DND-41 (cell line): ENCODE measurements around the gene DRC3.

Experiments
- ATAC-seq: fragments of 200-7000 bp; cut with Tn5 transposase; 3 replicates; pipeline ENCODE4 v1.9.1; 2021; ENCODE audit warnings: low read depth; ENCODE audit not compliant: insufficient read depth
- DNase-seq: peaks from one replicate; pipeline ENCODE4 v3.0.0-alpha.2; 2020
- H2AFZ ChIP-seq: 2 replicates; pipeline ENCODE4 v1.6.0; 2012; ENCODE audit warnings: low read depth, low read length
- H3K27ac ChIP-seq: 2 replicates; pipeline ENCODE4 v1.5.1; 2012; ENCODE audit warnings: low read length, inconsistent platforms
- H3K27me3 ChIP-seq: fragments of 200-600 bp; sonication (generic); 2 replicates; pipeline ENCODE4 v1.6.0; 2012; ENCODE audit warnings: low read length, mild to moderate bottlenecking, inconsistent platforms; ENCODE audit not compliant: insufficient read depth, poor library complexity
- H3K36me3 ChIP-seq: 2 replicates; pipeline ENCODE4 v1.5.1; 2012; ENCODE audit warnings: low read length, inconsistent platforms; ENCODE audit not compliant: insufficient read depth
- H3K4me1 ChIP-seq: 2 replicates; pipeline ENCODE4 v1.5.1; 2012; ENCODE audit warnings: mild to moderate bottlenecking, low read length; ENCODE audit not compliant: insufficient read depth
- H3K4me2 ChIP-seq: 2 replicates; pipeline ENCODE4 v1.6.0; 2012; ENCODE audit warnings: mild to moderate bottlenecking, moderate library complexity, low read length, inconsistent platforms; ENCODE audit not compliant: insufficient read depth
- H3K4me3 ChIP-seq, 2 experiments: fragments of 200-600 bp in 1 of 2; shearing (Covaris generic) in 1 of 2; 2 replicates each; pipeline ENCODE4 v1.5.1; 2012 to 2016; ENCODE audit warnings: inconsistent platforms in 2 of 2, low read length in 2 of 2, mild to moderate bottlenecking in 2 of 2, low read depth in 1 of 2, moderate library complexity in 1 of 2
- H3K79me2 ChIP-seq: 2 replicates; pipeline ENCODE4 v1.6.0; 2012; ENCODE audit warnings: low read length, inconsistent platforms; ENCODE audit not compliant: insufficient read depth
- H3K9ac ChIP-seq: 2 replicates; pipeline ENCODE4 v1.6.0; 2012; ENCODE audit warnings: low read depth, mild to moderate bottlenecking, inconsistent platforms, low read length, moderate library complexity
- H3K9me3 ChIP-seq: 2 replicates; pipeline ENCODE4 v1.5.1; 2012; ENCODE audit warnings: low read length, moderate library complexity, mild to moderate bottlenecking, inconsistent platforms; ENCODE audit not compliant: insufficient read depth, severe bottlenecking
- H4K20me1 ChIP-seq: 2 replicates; pipeline ENCODE4 v1.6.0; 2012; ENCODE audit warnings: low read length; ENCODE audit not compliant: insufficient read depth
- CTCF ChIP-seq: IDR thresholded peaks from 2 replicates; pipeline ENCODE4 v1.5.1; 2012; ENCODE audit warnings: borderline replicate concordance, low read length, moderate library complexity, mild to moderate bottlenecking; ENCODE audit not compliant: poor library complexity, severe bottlenecking; ENCODE audit errors: extremely low read depth
- EZH2 ChIP-seq: IDR thresholded peaks from 3 replicates; pipeline ENCODE4 v1.6.1; 2012; ENCODE audit warnings: borderline replicate concordance, low read depth, mild to moderate bottlenecking, moderate library complexity, low read length, inconsistent platforms; ENCODE audit not compliant: severe bottlenecking

The DRC3 gene

GRCh38 chr17:17950347-17950746 is 22.3 kb upstream of the DRC3 start:
- Histone ChIP-seq H3K9me3 (no peaks in the 10 kb centered on the region), H3K79me2 (no peaks in the 10 kb centered on the region), H3K4me3 (no peak overlapping the region), H3K9ac (no peak overlapping the region), H2AFZ (no peak overlapping the region), H3K27ac (no peak overlapping the region), H3K4me1 (no peaks in the 10 kb centered on the region), H3K4me2 (no peak overlapping the region), H3K27me3 (no peaks in the 10 kb centered on the region), H3K36me3 (no peaks in the 10 kb centered on the region), H4K20me1 (no peaks in the 10 kb centered on the region)
- TF ChIP-seq EZH2 (no peak), CTCF (no peak)
- DNase-seq, result no peak
- ATAC-seq, result no peak

GRCh38 chr17:17950806-17951205 is 21.9 kb upstream of the DRC3 start:
- TF ChIP-seq CTCF (peak; percentile 19), EZH2 (no peak)
- H2AFZ ChIP-seq, result no peak overlapping the region
- ATAC-seq, result no peak
- H3K9me3 ChIP-seq, result no peaks in the 10 kb centered on the region
- no peak overlapping the region for H3K9ac ChIP-seq
- H3K4me1 ChIP-seq, result no peaks in the 10 kb centered on the region
- H3K4me3 ChIP-seq, result no peak overlapping the region
- H3K79me2 ChIP-seq, result no peaks in the 10 kb centered on the region
- H4K20me1 ChIP-seq, result no peaks in the 10 kb centered on the region
- no peak overlapping the region for H3K4me2 ChIP-seq
- no peak overlapping the region for H3K27ac ChIP-seq
- DNase-seq, result no peak
- H3K27me3 ChIP-seq, result no peaks in the 10 kb centered on the region
- H3K36me3 ChIP-seq, result no peaks in the 10 kb centered on the region

GRCh38 chr17:17951524-17951923 is 21.1 kb upstream of the DRC3 start:
- Histone ChIP-seq H3K9ac (no peak overlapping the region), H3K27me3 (no peaks in the 10 kb centered on the region), H3K36me3 (no peaks in the 10 kb centered on the region), H4K20me1 (no peaks in the 10 kb centered on the region; the same call in 1 of the 2 replicates), H3K27ac (no peak overlapping the region), H2AFZ (no peak overlapping the region), H3K79me2 (no peaks in the 10 kb centered on the region), H3K4me3 (no peak overlapping the region), H3K4me2 (no peak overlapping the region), H3K4me1 (no peaks in the 10 kb centered on the region), H3K9me3 (no peaks in the 10 kb centered on the region)
- DNase-seq (no peak), ATAC-seq (no peak)
- TF ChIP-seq CTCF (no peak), EZH2 (no peak)

GRCh38 chr17:17952691-17953090 is 20.0 kb upstream of the DRC3 start:
- TF ChIP-seq EZH2, result no peak
- TF ChIP-seq CTCF, result peak; percentile 13
- Histone ChIP-seq H3K27me3 (no peaks in the 10 kb centered on the region), H3K27ac (no peak overlapping the region), H2AFZ (no peak overlapping the region), H3K4me3 (no peak overlapping the region), H4K20me1 (no peaks in the 10 kb centered on the region; the same call in 1 of the 2 replicates), H3K36me3 (no peaks in the 10 kb centered on the region), H3K9me3 (no peaks in the 10 kb centered on the region), H3K4me1 (no peaks in the 10 kb centered on the region), H3K79me2 (0 out of 2 replicates have a peak, but pooled peaks cover 2% of the 10 kb centered on the region), H3K4me2 (no peak overlapping the region), H3K9ac (no peak overlapping the region)
- ATAC-seq, result no peak
- DNase-seq, result no peak
